Activated effector memory CD4-positive, alpha-beta T cell treated with anti-CD3 and anti-CD28 coated beads, Interleukin-2, amount 50 U/mL, for 16 hours (primary cell): Measurements from ENCODE around the gene STUM.

ENCODE experiments used
- DNase-seq: peaks from one replicate; pipeline ENCODE4 v3.0.0-alpha.2; 2020

The STUM gene

GRCh38 chr1:226606311-226607267 lies 58.0 kb downstream of the STUM start:
- peak; percentile 42 for DNase-seq

- DNase-seq = peak; percentile 17
These were observed 58.7 kb downstream of the STUM start for GRCh38 chr1:226607268-226607660.

GRCh38 chr1:226607821-226608220 lies 59.3 kb downstream of the STUM start:
- DNase-seq = peak; percentile 25

GRCh38 chr1:226608699-226609505 lies 60.3 kb downstream of the STUM start:
- peak; percentile 88 for DNase-seq

GRCh38 chr1:226609836-226610455 lies 61.4 kb downstream of the STUM start:
- peak; percentile 45 for DNase-seq

GRCh38 chr1:226610671-226611070 lies 62.1 kb downstream of the STUM start:
- peak; percentile 46 for DNase-seq

GRCh38 chr1:226611301-226611700 lies 62.7 kb downstream of the STUM start:
- peak; percentile 22 for DNase-seq

GRCh38 chr1:226611980-226612379 lies 63.4 kb downstream of the STUM start:
- DNase-seq = peak; percentile 19

GRCh38 chr1:226615876-226616275 lies 67.3 kb downstream of the STUM start:
- DNase-seq = peak; percentile 31

GRCh38 chr1:226616636-226617035 lies 68.1 kb downstream of the STUM start:
- DNase-seq = no peak

GRCh38 chr1:226617109-226617508 lies 68.5 kb downstream of the STUM start:
- peak; percentile 47 for DNase-seq

- peak; percentile 16 for DNase-seq
These were observed 69.2 kb downstream of the STUM start for GRCh38 chr1:226617719-226618118.

GRCh38 chr1:226618380-226618779 lies 69.8 kb downstream of the STUM start:
- peak; percentile 44 for DNase-seq

GRCh38 chr1:226619031-226619430 lies 70.5 kb downstream of the STUM start:
- peak; percentile 52 for DNase-seq

GRCh38 chr1:226622012-226622411 lies 73.4 kb downstream of the STUM start:
- DNase-seq = no peak

GRCh38 chr1:226624526-226624925 lies 76.0 kb downstream of the STUM start:
- peak; percentile 38 for DNase-seq

- peak; percentile 48 for DNase-seq
These were observed 76.8 kb downstream of the STUM start for GRCh38 chr1:226625326-226625725.

- DNase-seq = peak; percentile 58
These were observed 77.4 kb downstream of the STUM start for GRCh38 chr1:226625832-226626576.

- peak; percentile 93 for DNase-seq
These were observed 78.0 kb downstream of the STUM start for GRCh38 chr1:226626577-226626956.

- DNase-seq = peak; percentile 49
These were observed 78.6 kb downstream of the STUM start for GRCh38 chr1:226627050-226627755.

GRCh38 chr1:226627924-226628611 lies 79.5 kb downstream of the STUM start:
- DNase-seq = peak; percentile 68
